ENCODE measurements around the gene COX5B. TPM values are rescaled to one million over a fixed set of nuclear protein-coding genes. Genes with fewer than 3 reads are reported as not detected.

COX5B gene
- total RNA-seq, 2 donors from 2014 or later, result 1,312 to 1,415 TPM

DNA sequence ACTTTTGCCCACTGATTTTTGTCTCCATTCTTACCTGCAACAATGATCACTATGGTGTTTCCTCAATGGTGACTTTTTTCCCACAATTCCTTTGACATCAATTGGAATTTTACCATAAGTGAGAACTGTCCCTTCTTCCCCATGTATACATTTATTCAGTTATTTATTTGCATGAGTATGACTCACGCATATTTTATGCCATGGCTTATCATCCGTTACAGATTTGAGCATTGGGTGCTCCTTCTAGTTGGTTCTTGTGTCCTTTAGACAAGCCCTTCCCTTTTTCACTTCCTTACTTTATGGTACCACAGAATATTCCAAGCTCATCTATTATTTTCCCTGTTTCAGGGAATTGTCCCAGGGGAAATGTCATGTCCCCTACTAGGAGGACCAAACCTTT, 7.6 kb downstream of the COX5B start:
- no peaks in the 10 kb centered on the region for H3K4me1 ChIP-seq
- TF ChIP-seq, protein P1, sequence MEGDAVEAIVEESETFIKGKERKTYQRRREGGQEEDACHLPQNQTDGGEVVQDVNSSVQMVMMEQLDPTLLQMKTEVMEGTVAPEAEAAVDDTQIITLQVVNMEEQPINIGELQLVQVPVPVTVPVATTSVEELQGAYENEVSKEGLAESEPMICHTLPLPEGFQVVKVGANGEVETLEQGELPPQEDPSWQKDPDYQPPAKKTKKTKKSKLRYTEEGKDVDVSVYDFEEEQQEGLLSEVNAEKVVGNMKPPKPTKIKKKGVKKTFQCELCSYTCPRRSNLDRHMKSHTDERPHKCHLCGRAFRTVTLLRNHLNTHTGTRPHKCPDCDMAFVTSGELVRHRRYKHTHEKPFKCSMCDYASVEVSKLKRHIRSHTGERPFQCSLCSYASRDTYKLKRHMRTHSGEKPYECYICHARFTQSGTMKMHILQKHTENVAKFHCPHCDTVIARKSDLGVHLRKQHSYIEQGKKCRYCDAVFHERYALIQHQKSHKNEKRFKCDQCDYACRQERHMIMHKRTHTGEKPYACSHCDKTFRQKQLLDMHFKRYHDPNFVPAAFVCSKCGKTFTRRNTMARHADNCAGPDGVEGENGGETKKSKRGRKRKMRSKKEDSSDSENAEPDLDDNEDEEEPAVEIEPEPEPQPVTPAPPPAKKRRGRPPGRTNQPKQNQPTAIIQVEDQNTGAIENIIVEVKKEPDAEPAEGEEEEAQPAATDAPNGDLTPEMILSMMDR (IDR thresholded peaks at IDR 0.05), result no peak
- no peak overlapping the region for H3K27ac ChIP-seq
- H3K4me3 ChIP-seq, result no peak overlapping the region
- no peak for DNase-seq (ENCODE audit: low spot score)
- H3K36me3 ChIP-seq, result peaks cover 64% of the 10 kb centered on the region
- no peaks in the 10 kb centered on the region for H3K27me3 ChIP-seq
- H3K9me3 ChIP-seq, result peaks cover 0 to 3% of the 10 kb centered on the region in 2 donors

DNA sequence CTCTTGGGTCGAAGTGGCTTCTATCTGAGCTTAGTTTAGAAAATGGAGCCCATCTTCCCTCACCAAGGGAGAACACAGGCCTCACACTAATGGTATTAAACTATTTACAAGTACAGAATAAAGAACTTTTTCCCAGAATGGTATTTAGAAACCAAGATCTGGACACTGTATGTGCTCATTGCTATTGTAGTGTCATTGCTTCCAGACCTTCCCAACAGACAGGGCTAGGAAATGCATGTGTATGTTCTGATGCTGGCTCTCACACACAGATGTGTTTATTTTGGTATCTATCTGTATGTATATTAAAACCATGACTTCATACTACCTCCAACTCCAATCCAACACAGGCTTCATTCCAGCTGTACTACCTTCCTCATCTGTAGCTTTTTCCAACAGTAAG, 8.0 kb downstream of the COX5B start:
- Histone ChIP-seq H3K4me3 (no peak overlapping the region), H3K4me1 (no peaks in the 10 kb centered on the region), H3K36me3 (peaks cover 64% of the 10 kb centered on the region), H3K9me3 (peaks cover 0 to 3% of the 10 kb centered on the region in 2 donors), H3K27me3 (no peaks in the 10 kb centered on the region), H3K27ac (no peak overlapping the region)
- no peak for DNase-seq (ENCODE audit: low spot score)
- TF ChIP-seq, protein P1 (IDR thresholded peaks at IDR 0.05), result no peak

DNA sequence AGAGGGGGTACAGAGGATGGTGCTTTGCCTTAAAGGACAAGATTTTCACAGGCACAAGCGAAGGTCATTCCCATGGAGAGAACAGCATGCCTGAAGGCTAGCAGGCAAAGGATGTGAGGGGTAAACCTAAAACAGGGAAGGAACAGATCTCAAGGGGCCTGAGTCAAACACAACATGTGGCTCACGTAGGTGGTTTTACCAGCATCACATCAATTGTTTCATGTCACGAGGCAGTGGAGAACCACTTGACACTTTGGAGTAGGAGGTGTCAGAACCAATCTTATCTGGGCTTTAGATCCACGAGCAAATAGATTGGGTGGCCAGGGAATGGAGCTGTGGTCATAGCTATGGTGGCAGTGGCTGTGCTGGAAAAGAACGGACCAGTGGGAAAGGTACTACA, 8.4 kb downstream of the COX5B start:
- H3K27me3 ChIP-seq, result no peaks in the 10 kb centered on the region
- TF ChIP-seq, protein P1 (IDR thresholded peaks at IDR 0.05), result no peak
- no peak overlapping the region for H3K4me3 ChIP-seq
- no peak for DNase-seq (ENCODE audit: low spot score)
- H3K4me1 ChIP-seq, result no peaks in the 10 kb centered on the region
- peaks cover 0 to 3% of the 10 kb centered on the region in 2 donors for H3K9me3 ChIP-seq
- H3K36me3 ChIP-seq, result peaks cover 64% of the 10 kb centered on the region
- no peak overlapping the region for H3K27ac ChIP-seq

DNA sequence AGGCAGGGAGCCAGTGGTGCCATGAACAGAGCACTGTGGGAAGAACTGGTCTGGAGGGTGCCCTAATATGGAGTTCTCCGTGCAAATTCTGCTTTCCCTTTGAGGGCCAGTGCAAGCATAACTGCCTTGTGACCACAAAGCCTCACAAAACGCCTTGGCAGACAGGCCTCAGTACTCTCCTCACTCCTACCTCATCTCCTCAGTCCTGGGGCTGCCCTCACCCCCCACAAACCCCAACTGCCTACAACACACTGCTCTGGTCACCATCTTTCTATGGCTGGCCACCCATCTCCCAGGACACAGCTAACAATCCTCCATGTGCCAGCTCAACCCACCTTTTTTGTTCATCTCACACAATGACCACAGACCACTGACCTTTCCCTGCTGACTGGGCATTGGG, 8.9 kb downstream of the COX5B start:
- no peak for DNase-seq (ENCODE audit: low spot score)
- H3K27me3 ChIP-seq, result no peaks in the 10 kb centered on the region
- TF ChIP-seq, protein P1 (IDR thresholded peaks at IDR 0.05), result no peak
- no peak overlapping the region for H3K4me3 ChIP-seq
- H3K9me3 ChIP-seq, result peaks cover 0 to 3% of the 10 kb centered on the region in 2 donors
- no peak overlapping the region for H3K27ac ChIP-seq
- H3K36me3 ChIP-seq, result peaks cover 63% of the 10 kb centered on the region
- H3K4me1 ChIP-seq, result peaks cover 0 to 2% of the 10 kb centered on the region in 2 donors

DNA sequence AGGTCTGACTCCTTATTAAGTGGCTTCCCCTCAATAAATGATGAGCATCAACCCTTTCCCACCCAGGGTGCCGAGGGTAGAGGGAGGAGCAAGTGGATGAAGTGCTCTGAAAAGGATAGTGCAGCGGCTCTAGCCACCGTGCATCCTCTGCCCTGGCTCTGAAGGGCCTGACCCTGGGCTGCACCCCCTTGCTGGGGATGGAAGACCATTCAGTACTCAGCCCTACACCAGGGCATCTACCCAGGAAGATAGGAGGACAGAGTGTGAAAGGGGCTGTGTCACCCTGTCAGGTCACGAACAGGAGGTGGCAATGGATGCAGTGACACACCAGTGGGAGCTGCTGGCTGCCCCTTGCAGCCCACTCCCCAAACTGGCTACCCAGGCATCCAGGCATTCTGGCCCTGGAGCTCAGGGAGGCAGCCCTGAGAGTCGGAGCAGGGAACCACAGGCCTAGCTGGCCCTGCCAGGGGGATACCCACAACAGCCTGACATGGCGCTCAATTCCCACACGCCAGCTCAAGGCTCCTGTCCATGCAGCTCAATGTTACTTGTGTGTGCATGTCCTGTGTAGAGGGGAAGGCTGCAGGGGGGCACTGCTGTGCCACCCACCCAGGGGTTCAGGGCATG, 10.4 kb downstream of the COX5B start:
- H3K36me3 ChIP-seq, result peaks cover 56% of the 10 kb centered on the region
- TF ChIP-seq, protein P1 (IDR thresholded peaks at IDR 0.05), result no peak
- no peak for DNase-seq (ENCODE audit: low spot score)

More for the DNA sequence above, 10.4 kb downstream of the COX5B start:
- Histone ChIP-seq H3K4me3 (no peak overlapping the region), H3K27me3 (no peaks in the 10 kb centered on the region), H3K4me1 (peaks cover 0 to 17% of the 10 kb centered on the region in 2 donors), H3K9me3 (peaks cover 0 to 3% of the 10 kb centered on the region in 2 donors), H3K27ac (no peak overlapping the region)

Measured in right atrium auricular region (tissue), 2 donors.